ENCODE results near the gene BBX. TPM values are rescaled to one million over a fixed set of nuclear protein-coding genes. Genes with fewer than 3 reads are reported as not detected.
"Not testable (repeated sequence)": the region's sequence is repeated elsewhere in the genome, so short reads cannot be mapped to it uniquely, and the experiment has no call there.

BBX gene
- total and polyA plus RNA-seq, 4 donors, result 10.0 to 77.8 (median 45.0) TPM

GRCh38 chr3:107690522-107691138 lies 167.9 kb downstream of the BBX start:
- Histone ChIP-seq H3K27ac (ENCODE audit: low read depth in 1 of 2, low read length in 2 of 2) (no peak overlapping the region), H3K9me3 (ENCODE audit: control insufficient read depth, low read length) (no peaks in the 10 kb centered on the region), H3K4me1 (ENCODE audit: control insufficient read depth in 1 of 2, insufficient read depth in 2 of 2, low read length in 2 of 2) (no peaks in the 10 kb centered on the region), H3K4me3 (ENCODE audit: low read length in 2 of 2) (no peak overlapping the region), H3K36me3 (ENCODE audit: control insufficient read depth in 1 of 2, insufficient read depth in 2 of 2, low read length in 1 of 2) (no peaks in the 10 kb centered on the region), H3K27me3 (ENCODE audit: control insufficient read depth in 1 of 2, insufficient read depth in 2 of 2, low read length in 1 of 2) (no peaks in the 10 kb centered on the region)
- DNase-seq (no peak), ATAC-seq (ENCODE audit: low FRiP score) (no peak)
- intact Hi-C loops (cut with DNase I), result no loop called here
- WGBS, 2 donors, result 44 to 47% methylated on average over 2 of the region's 2 CpGs

- H3K36me3 ChIP-seq (ENCODE audit: control insufficient read depth in 1 of 2, insufficient read depth in 2 of 2, low read length in 1 of 2); ATAC-seq (ENCODE audit: low FRiP score); H3K4me3 ChIP-seq (ENCODE audit: low read length in 2 of 2); H3K27ac ChIP-seq (ENCODE audit: low read depth in 1 of 2, low read length in 2 of 2); intact Hi-C loops (cut with DNase I); H3K9me3 ChIP-seq (ENCODE audit: control insufficient read depth, low read length); H3K4me1 ChIP-seq (ENCODE audit: control insufficient read depth in 1 of 2, insufficient read depth in 2 of 2, low read length in 2 of 2); H3K27me3 ChIP-seq (ENCODE audit: control insufficient read depth in 1 of 2, insufficient read depth in 2 of 2, low read length in 1 of 2); DNase-seq: not testable (repeated sequence)
- 97 to 98% methylated on average over 5 of the region's 5 CpGs for WGBS, 2 donors
These were observed 169.2 kb downstream of the BBX start for GRCh38 chr3:107691984-107692383.

- H3K4me3 ChIP-seq (ENCODE audit: low read length in 2 of 2); H3K27me3 ChIP-seq (ENCODE audit: control insufficient read depth in 1 of 2, insufficient read depth in 2 of 2, low read length in 1 of 2); intact Hi-C loops (cut with DNase I); H3K9me3 ChIP-seq (ENCODE audit: control insufficient read depth, low read length); H3K36me3 ChIP-seq (ENCODE audit: control insufficient read depth in 1 of 2, insufficient read depth in 2 of 2, low read length in 1 of 2); DNase-seq; H3K4me1 ChIP-seq (ENCODE audit: control insufficient read depth in 1 of 2, insufficient read depth in 2 of 2, low read length in 2 of 2); H3K27ac ChIP-seq (ENCODE audit: low read depth in 1 of 2, low read length in 2 of 2); ATAC-seq (ENCODE audit: low FRiP score): not testable (repeated sequence)
- WGBS, 2 donors, result 34 to 47% methylated on average over 5 of the region's 6 CpGs
These were observed 174.6 kb downstream of the BBX start for GRCh38 chr3:107697348-107697747.

GRCh38 chr3:107697855-107698254 lies 175.1 kb downstream of the BBX start:
- H3K4me1 ChIP-seq (ENCODE audit: control insufficient read depth in 1 of 2, insufficient read depth in 2 of 2, low read length in 2 of 2); H3K9me3 ChIP-seq (ENCODE audit: control insufficient read depth, low read length); ATAC-seq (ENCODE audit: low FRiP score); H3K27me3 ChIP-seq (ENCODE audit: control insufficient read depth in 1 of 2, insufficient read depth in 2 of 2, low read length in 1 of 2); H3K4me3 ChIP-seq (ENCODE audit: low read length in 2 of 2); H3K36me3 ChIP-seq (ENCODE audit: control insufficient read depth in 1 of 2, insufficient read depth in 2 of 2, low read length in 1 of 2); H3K27ac ChIP-seq (ENCODE audit: low read depth in 1 of 2, low read length in 2 of 2); intact Hi-C loops (cut with DNase I); DNase-seq: not testable (repeated sequence)
- WGBS, 2 donors, result 56 to 69% methylated on average over 23 of the region's 23 CpGs

- WGBS, 2 donors, result 51 to 56% methylated on average over 2 of the region's 2 CpGs
- ATAC-seq (ENCODE audit: low FRiP score) (no peak), DNase-seq (no peak)
- no peaks in the 10 kb centered on the region for H3K27me3 ChIP-seq (ENCODE audit: control insufficient read depth in 1 of 2, insufficient read depth in 2 of 2, low read length in 1 of 2)
- H3K9me3 ChIP-seq (ENCODE audit: control insufficient read depth, low read length), result no peaks in the 10 kb centered on the region
- H3K4me1 ChIP-seq (ENCODE audit: control insufficient read depth in 1 of 2, insufficient read depth in 2 of 2, low read length in 2 of 2), result no peaks in the 10 kb centered on the region
- no peak overlapping the region for H3K4me3 ChIP-seq (ENCODE audit: low read length in 2 of 2)
- H3K36me3 ChIP-seq (ENCODE audit: control insufficient read depth in 1 of 2, insufficient read depth in 2 of 2, low read length in 1 of 2), result no peaks in the 10 kb centered on the region
- intact Hi-C loops (cut with DNase I), result no loop called here
- H3K27ac ChIP-seq (ENCODE audit: low read depth in 1 of 2, low read length in 2 of 2), result no peak overlapping the region
These were observed 176.9 kb downstream of the BBX start for GRCh38 chr3:107699682-107700081.

- ATAC-seq (ENCODE audit: low FRiP score) (no peak), DNase-seq (no peak)
- H3K4me3 ChIP-seq (ENCODE audit: low read length in 2 of 2), result no peak overlapping the region
- H3K27me3 ChIP-seq (ENCODE audit: control insufficient read depth in 1 of 2, insufficient read depth in 2 of 2, low read length in 1 of 2), result no peaks in the 10 kb centered on the region
- H3K27ac ChIP-seq (ENCODE audit: low read depth in 1 of 2, low read length in 2 of 2), result no peak overlapping the region
- no peaks in the 10 kb centered on the region for H3K9me3 ChIP-seq (ENCODE audit: control insufficient read depth, low read length)
- H3K36me3 ChIP-seq (ENCODE audit: control insufficient read depth in 1 of 2, insufficient read depth in 2 of 2, low read length in 1 of 2), result no peaks in the 10 kb centered on the region
- intact Hi-C loops (cut with DNase I), result no loop called here
- no peaks in the 10 kb centered on the region for H3K4me1 ChIP-seq (ENCODE audit: control insufficient read depth in 1 of 2, insufficient read depth in 2 of 2, low read length in 2 of 2)
- WGBS, 2 donors, result 97 to 98% methylated on average over 2 of the region's 2 CpGs
These were observed 178.5 kb downstream of the BBX start for GRCh38 chr3:107701299-107701698.

DNA sequence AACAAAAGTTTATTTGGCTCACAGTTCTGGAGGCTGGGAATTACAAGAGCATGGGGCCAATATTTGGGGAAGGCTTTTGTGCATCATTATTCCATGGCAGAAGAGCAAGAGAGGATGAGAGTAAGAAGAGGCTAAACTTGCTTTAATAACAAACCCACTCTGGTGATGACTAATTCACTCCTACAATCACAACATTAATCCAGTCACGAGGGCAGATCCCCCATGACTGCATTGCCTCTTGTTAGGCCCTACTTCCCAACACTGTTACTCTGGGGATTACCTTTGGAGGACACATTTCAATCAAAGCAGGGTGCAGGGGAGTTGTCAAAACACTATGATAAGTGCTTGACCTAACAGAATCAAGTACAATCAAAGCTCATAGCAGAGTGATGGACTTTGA lies 181.7 kb downstream of the BBX start:
- ATAC-seq (ENCODE audit: low FRiP score) (no peak), DNase-seq (no peak)
- no peaks in the 10 kb centered on the region for H3K27me3 ChIP-seq (ENCODE audit: control insufficient read depth in 1 of 2, insufficient read depth in 2 of 2, low read length in 1 of 2)
- no peak overlapping the region for H3K4me3 ChIP-seq (ENCODE audit: low read length in 2 of 2)
- no peaks in the 10 kb centered on the region for H3K4me1 ChIP-seq (ENCODE audit: control insufficient read depth in 1 of 2, insufficient read depth in 2 of 2, low read length in 2 of 2)
- H3K27ac ChIP-seq (ENCODE audit: low read depth in 1 of 2, low read length in 2 of 2), result no peak overlapping the region
- 69 to 78% methylated on average over 1 of the region's 1 CpG for WGBS, 2 donors
- H3K9me3 ChIP-seq (ENCODE audit: control insufficient read depth, low read length), result no peaks in the 10 kb centered on the region
- intact Hi-C loops (cut with DNase I), result no loop called here
- no peaks in the 10 kb centered on the region for H3K36me3 ChIP-seq (ENCODE audit: control insufficient read depth in 1 of 2, insufficient read depth in 2 of 2, low read length in 1 of 2)

GRCh38 chr3:107705046-107705445 lies 182.3 kb downstream of the BBX start:
- intact Hi-C loops (cut with DNase I), result no loop called here
- Histone ChIP-seq H3K36me3 (ENCODE audit: control insufficient read depth in 1 of 2, insufficient read depth in 2 of 2, low read length in 1 of 2) (no peaks in the 10 kb centered on the region), H3K9me3 (ENCODE audit: control insufficient read depth, low read length) (no peaks in the 10 kb centered on the region), H3K27me3 (ENCODE audit: control insufficient read depth in 1 of 2, insufficient read depth in 2 of 2, low read length in 1 of 2) (no peaks in the 10 kb centered on the region), H3K4me3 (ENCODE audit: low read length in 2 of 2) (no peak overlapping the region), H3K27ac (ENCODE audit: low read depth in 1 of 2, low read length in 2 of 2) (no peak overlapping the region), H3K4me1 (ENCODE audit: control insufficient read depth in 1 of 2, insufficient read depth in 2 of 2, low read length in 2 of 2) (no peaks in the 10 kb centered on the region)
- DNase-seq (no peak), ATAC-seq (ENCODE audit: low FRiP score) (no peak)
- WGBS, 2 donors, result 77 to 78% methylated on average over 5 of the region's 5 CpGs

DNA sequence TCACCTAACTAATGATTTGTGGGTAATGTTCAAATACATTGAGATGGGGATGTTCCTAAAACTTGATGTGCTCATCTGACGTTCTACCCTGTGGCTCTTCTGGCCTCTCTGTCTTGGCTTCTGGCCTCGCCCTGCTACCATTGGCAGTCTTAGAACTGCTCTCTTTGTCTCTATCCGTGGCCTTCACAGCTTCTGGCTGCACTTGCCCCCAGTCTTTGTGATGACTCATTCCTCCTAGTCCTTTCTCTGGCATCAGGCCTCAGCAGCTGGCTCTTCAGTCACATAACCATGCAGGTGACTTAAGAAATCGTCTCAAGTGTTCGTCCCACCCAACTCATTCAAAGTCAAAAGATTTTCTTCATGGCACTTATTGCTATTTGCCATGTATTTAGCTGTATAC lies 188.1 kb downstream of the BBX start:
- peak in 1 of 2 donors; percentile 50 for DNase-seq
- no peak overlapping the region for H3K27ac ChIP-seq (ENCODE audit: low read depth in 1 of 2, low read length in 2 of 2)
- intact Hi-C loops (cut with DNase I), result no loop called here

More for the DNA sequence above, 188.1 kb downstream of the BBX start:
- no peaks in the 10 kb centered on the region for H3K27me3 ChIP-seq (ENCODE audit: control insufficient read depth in 1 of 2, insufficient read depth in 2 of 2, low read length in 1 of 2)
- no peak overlapping the region for H3K4me3 ChIP-seq (ENCODE audit: low read length in 2 of 2)
- ATAC-seq (ENCODE audit: low FRiP score), result peak; percentile 52
- peaks cover 0 to 2% of the 10 kb centered on the region in 2 donors for H3K4me1 ChIP-seq (ENCODE audit: control insufficient read depth in 1 of 2, insufficient read depth in 2 of 2, low read length in 2 of 2)
- H3K9me3 ChIP-seq (ENCODE audit: control insufficient read depth, low read length), result no peaks in the 10 kb centered on the region
- 25 to 29% methylated on average over 5 of the region's 5 CpGs for whole genome bisulfite sequencing, 2 donors
- peaks cover 2 to 4% of the 10 kb centered on the region in 2 donors for H3K36me3 ChIP-seq (ENCODE audit: control insufficient read depth in 1 of 2, insufficient read depth in 2 of 2, low read length in 1 of 2)

Measured in aorta (tissue), 5 donors.